Right lobe of liver (tissue), 4 donors: ENCODE measurements around the gene ST6GAL2.

Experiments used
- POLR2A ChIP-seq: fragments of 450-650 bp; IDR thresholded peaks from one replicate; pipeline ENCODE4 v1.6.1; 2017; ENCODE audit warnings: antibody characterized with exemption, mild to moderate bottlenecking
- TF ChIP-seq, protein P1 (sequence below), 4 donors: fragments of 200-600 bp in 3 of 4; fragments of 450-650 bp in 1 of 4; IDR thresholded peaks; one replicate each; pipeline versions ENCODE4 v1.5.1 to v1.8.0; 2016 to 2022; ENCODE audit warnings: antibody characterized with exemption in 4 of 4, mild to moderate bottlenecking in 2 of 4
- donor health status: DM: no; HTN: no; CAD: no.
- donor health status: DM: no; HTN: no; CAD: no.
- donor health status: DM: no; HTN: yes; CAD: no.

DNA sequence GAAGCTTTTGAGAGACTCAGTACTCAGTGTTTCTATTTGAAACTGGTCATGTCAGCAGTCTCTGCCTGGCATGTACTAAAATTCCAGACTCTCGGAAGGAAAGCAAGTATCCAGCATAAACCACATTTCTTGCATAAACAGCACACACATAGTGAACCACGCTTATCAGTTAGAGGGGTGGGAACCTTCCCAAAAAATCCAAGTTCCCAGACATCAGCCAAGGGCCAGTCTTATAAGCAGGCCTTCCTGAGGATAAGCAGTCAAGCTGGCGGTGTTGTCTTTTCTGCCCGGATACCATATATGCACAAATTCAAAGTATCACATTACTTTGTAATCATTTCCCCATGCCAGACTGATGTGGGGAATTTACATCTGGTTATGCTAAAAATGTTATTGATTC, 73.6 kb downstream of the ST6GAL2 start:
- TF ChIP-seq, protein P1, sequence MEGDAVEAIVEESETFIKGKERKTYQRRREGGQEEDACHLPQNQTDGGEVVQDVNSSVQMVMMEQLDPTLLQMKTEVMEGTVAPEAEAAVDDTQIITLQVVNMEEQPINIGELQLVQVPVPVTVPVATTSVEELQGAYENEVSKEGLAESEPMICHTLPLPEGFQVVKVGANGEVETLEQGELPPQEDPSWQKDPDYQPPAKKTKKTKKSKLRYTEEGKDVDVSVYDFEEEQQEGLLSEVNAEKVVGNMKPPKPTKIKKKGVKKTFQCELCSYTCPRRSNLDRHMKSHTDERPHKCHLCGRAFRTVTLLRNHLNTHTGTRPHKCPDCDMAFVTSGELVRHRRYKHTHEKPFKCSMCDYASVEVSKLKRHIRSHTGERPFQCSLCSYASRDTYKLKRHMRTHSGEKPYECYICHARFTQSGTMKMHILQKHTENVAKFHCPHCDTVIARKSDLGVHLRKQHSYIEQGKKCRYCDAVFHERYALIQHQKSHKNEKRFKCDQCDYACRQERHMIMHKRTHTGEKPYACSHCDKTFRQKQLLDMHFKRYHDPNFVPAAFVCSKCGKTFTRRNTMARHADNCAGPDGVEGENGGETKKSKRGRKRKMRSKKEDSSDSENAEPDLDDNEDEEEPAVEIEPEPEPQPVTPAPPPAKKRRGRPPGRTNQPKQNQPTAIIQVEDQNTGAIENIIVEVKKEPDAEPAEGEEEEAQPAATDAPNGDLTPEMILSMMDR (IDR thresholded peaks at IDR 0.05), result no peak
- no peak for TF ChIP-seq POLR2A
